GM19324 (cell line): ENCODE results near the gene COX6A1.

Experiments used
- ATAC-seq: cut with Tn5 transposase; IDR thresholded peaks from one replicate; pipeline ENCODE4 v1.9.1; 2021; ENCODE audit warnings: mild to moderate bottlenecking, moderate library complexity; ENCODE audit not compliant: unreplicated experiment, low FRiP score

The COX6A1 gene

DNA sequence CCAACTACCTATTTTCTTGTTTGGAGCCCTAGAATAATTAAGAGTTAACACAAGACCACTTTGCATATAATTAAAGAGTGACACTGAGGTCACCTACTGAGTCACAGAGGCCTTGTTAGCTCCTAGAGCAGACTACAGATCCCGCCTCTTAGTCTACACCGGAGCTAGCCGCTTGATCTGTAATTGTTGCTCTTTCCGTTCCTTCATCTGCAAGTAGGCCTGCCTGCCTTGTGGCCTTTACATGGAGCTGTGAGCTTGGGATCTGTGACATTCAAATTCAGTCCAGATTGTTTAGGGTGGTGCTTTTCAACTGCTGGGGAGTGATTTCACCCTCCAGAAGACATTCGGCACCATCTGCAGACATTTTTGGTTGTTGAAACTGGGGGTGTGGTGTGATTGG is 52.4 kb downstream of the COX6A1 start:
- ATAC-seq: no peak
